Panc1 (cell line): ENCODE measurements around the gene FSIP2. TPM values are rescaled to one million over a fixed set of nuclear protein-coding genes. Genes with fewer than 3 reads are reported as not detected.

Experiments
- ATAC-seq: fragments of 200-7000 bp; cut with Tn5 transposase; 2 replicates; pipeline ENCODE4 v1.9.1; 2020; ENCODE audit warnings: mild to moderate bottlenecking, moderate library complexity
- BruUV-seq: library from RNA; stranded (reverse); fragments of 400-500 nt; replicated peaks from 2 replicates; lab custom pipeline; 2021; lab: Mats Ljungman, UMichigan
- CTCF ChIA-PET: fragments of 300-600 bp; sonication (Branson Sonifier 250); formaldehyde crosslinking; loops from one replicate; lab custom pipeline; 2022; ENCODE audit warnings: antibody characterized with exemption; lab: Charles Lee
- POLR2A ChIA-PET: fragments of 300-600 bp; sonication (Branson Sonifier 250); formaldehyde crosslinking; loops from one replicate; lab custom pipeline; 2022; ENCODE audit warnings: antibody characterized with exemption; lab: Charles Lee
- DNase-seq: peaks from one replicate; pipeline ENCODE4 v3.0.0-alpha.2; 2010; ENCODE audit warnings: low read depth, low spot score
- H3K27ac ChIP-seq: 2 replicates; pipeline ENCODE4 v1.5.1; 2011; ENCODE audit warnings: mild to moderate bottlenecking, low read length, inconsistent platforms
- H3K27me3 ChIP-seq: fragments of 200-500 bp; sonication (Bioruptor generic); 2 replicates; pipeline ENCODE4 v1.6.0; 2014; ENCODE audit warnings: low read length, inconsistent platforms; ENCODE audit not compliant: control insufficient read depth, insufficient read depth
- H3K36me3 ChIP-seq: fragments of 200-500 bp; sonication (Bioruptor generic); 2 replicates; pipeline ENCODE4 v1.5.1; 2014; ENCODE audit warnings: inconsistent platforms, mild to moderate bottlenecking, low read length, moderate library complexity; ENCODE audit not compliant: control insufficient read depth, insufficient read depth
- H3K4me1 ChIP-seq: 2 replicates; pipeline ENCODE4 v1.5.1; 2011; ENCODE audit warnings: inconsistent platforms, mild to moderate bottlenecking, low read length, moderate library complexity; ENCODE audit not compliant: control insufficient read depth, insufficient read depth
- H3K4me3 ChIP-seq, 2 experiments: 2 replicates each; pipeline ENCODE4 v1.5.1; 2011 to 2012; ENCODE audit warnings: low read depth in 2 of 2, low read length in 2 of 2, mild to moderate bottlenecking in 2 of 2, inconsistent platforms in 1 of 2, moderate library complexity in 1 of 2
- H3K9me3 ChIP-seq: fragments of 200-500 bp; sonication (Bioruptor generic); 2 replicates; pipeline ENCODE4 v1.5.1; 2014; ENCODE audit warnings: low read depth, mild to moderate bottlenecking, inconsistent platforms, low read length, moderate library complexity; ENCODE audit not compliant: control insufficient read depth, insufficient read depth
- POLR2AphosphoS5 ChIP-seq: IDR thresholded peaks from 2 replicates; pipeline ENCODE4 v1.6.1; 2012; ENCODE audit warnings: mild to moderate bottlenecking, low read depth, low read length, moderate library complexity
- SIN3A ChIP-seq: IDR thresholded peaks from 2 replicates; pipeline ENCODE4 v1.6.1; 2012; ENCODE audit warnings: low read depth, mild to moderate bottlenecking, low read length, moderate library complexity, borderline replicate concordance; ENCODE audit not compliant: insufficient read depth
- TCF7L2 ChIP-seq: IDR thresholded peaks from 2 replicates; pipeline ENCODE4 v1.6.1; 2011; ENCODE audit warnings: mild to moderate bottlenecking, low read depth, low read length, inconsistent platforms
- in situ Hi-C: cut with HindIII; loops from 2 replicates; pipeline ENCODE4 v1.10.0; 2016; ENCODE audit warnings: low sequenced_read_pairs, low pct_unique_long_range_greater_than_20kb
- intact Hi-C: fragments of 100-400 bp; cut with micrococcal nuclease; formaldehyde crosslinking; loops from one replicate; pipeline ENCODE4 v1.10.0; 2022; ENCODE audit not compliant: unreplicated experiment
- total RNA-seq: library from RNA; stranded (reverse); gene quantifications from one replicate; pipeline ENCODE4 v1.2.1, GENCODE V29; 2021; ENCODE audit not compliant: unreplicated experiment
- TF ChIP-seq, protein P1 (sequence below): fragments of 450-650 bp; IDR thresholded peaks from 2 replicates; pipeline ENCODE4 v1.5.1; 2017; ENCODE audit warnings: mild to moderate bottlenecking
- TF ChIP-seq, protein P2 (sequence below), 2 experiments: IDR thresholded peaks; 2 replicates each; pipeline ENCODE4 v1.6.1; 2011 to 2012; ENCODE audit warnings: low read depth in 2 of 2, control low read depth in 1 of 2, low read length in 1 of 2, mild to moderate bottlenecking in 1 of 2, moderate library complexity in 1 of 2; ENCODE audit not compliant: insufficient read depth in 1 of 2

Gene FSIP2
- total RNA-seq, 1 experiment from 2014 or later: 0.03 TPM

GRCh38 chr2:185734658-185735057, 3.9 kb upstream of the FSIP2 start:
- H3K27ac ChIP-seq: no peak overlapping the region
- ATAC-seq: no peak
- no TSS peak for BruUV-seq
- H3K36me3 ChIP-seq: no peaks in the 10 kb centered on the region
- no peaks in the 10 kb centered on the region for H3K27me3 ChIP-seq
- no peak overlapping the region for H3K4me3 ChIP-seq
- in situ Hi-C loops (no loop called here), intact Hi-C loops (loop anchor here (10.0 kb wide), 1 partner anchor 1120 kb away; no protein-coding TSS in a partner anchor)
- no peak for TF ChIP-seq POLR2AphosphoS5
- TF ChIP-seq, protein P1, sequence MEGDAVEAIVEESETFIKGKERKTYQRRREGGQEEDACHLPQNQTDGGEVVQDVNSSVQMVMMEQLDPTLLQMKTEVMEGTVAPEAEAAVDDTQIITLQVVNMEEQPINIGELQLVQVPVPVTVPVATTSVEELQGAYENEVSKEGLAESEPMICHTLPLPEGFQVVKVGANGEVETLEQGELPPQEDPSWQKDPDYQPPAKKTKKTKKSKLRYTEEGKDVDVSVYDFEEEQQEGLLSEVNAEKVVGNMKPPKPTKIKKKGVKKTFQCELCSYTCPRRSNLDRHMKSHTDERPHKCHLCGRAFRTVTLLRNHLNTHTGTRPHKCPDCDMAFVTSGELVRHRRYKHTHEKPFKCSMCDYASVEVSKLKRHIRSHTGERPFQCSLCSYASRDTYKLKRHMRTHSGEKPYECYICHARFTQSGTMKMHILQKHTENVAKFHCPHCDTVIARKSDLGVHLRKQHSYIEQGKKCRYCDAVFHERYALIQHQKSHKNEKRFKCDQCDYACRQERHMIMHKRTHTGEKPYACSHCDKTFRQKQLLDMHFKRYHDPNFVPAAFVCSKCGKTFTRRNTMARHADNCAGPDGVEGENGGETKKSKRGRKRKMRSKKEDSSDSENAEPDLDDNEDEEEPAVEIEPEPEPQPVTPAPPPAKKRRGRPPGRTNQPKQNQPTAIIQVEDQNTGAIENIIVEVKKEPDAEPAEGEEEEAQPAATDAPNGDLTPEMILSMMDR: no peak
- no peak for TF ChIP-seq SIN3A
- TF ChIP-seq, protein P2, sequence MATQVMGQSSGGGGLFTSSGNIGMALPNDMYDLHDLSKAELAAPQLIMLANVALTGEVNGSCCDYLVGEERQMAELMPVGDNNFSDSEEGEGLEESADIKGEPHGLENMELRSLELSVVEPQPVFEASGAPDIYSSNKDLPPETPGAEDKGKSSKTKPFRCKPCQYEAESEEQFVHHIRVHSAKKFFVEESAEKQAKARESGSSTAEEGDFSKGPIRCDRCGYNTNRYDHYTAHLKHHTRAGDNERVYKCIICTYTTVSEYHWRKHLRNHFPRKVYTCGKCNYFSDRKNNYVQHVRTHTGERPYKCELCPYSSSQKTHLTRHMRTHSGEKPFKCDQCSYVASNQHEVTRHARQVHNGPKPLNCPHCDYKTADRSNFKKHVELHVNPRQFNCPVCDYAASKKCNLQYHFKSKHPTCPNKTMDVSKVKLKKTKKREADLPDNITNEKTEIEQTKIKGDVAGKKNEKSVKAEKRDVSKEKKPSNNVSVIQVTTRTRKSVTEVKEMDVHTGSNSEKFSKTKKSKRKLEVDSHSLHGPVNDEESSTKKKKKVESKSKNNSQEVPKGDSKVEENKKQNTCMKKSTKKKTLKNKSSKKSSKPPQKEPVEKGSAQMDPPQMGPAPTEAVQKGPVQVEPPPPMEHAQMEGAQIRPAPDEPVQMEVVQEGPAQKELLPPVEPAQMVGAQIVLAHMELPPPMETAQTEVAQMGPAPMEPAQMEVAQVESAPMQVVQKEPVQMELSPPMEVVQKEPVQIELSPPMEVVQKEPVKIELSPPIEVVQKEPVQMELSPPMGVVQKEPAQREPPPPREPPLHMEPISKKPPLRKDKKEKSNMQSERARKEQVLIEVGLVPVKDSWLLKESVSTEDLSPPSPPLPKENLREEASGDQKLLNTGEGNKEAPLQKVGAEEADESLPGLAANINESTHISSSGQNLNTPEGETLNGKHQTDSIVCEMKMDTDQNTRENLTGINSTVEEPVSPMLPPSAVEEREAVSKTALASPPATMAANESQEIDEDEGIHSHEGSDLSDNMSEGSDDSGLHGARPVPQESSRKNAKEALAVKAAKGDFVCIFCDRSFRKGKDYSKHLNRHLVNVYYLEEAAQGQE (IDR thresholded peaks at IDR 0.05; ENCODE audit: insufficient read depth in 1 of 2, low read depth in 2 of 2, low read length in 1 of 2): no peak
- TF ChIP-seq TCF7L2: no peak
- no peaks in the 10 kb centered on the region for H3K9me3 ChIP-seq
- CTCF ChIA-PET: no interaction called here
- POLR2A ChIA-PET: no interaction called here
- no peak for DNase-seq
- H3K4me1 ChIP-seq: no peaks in the 10 kb centered on the region

- H3K36me3 ChIP-seq: no peaks in the 10 kb centered on the region
- in situ Hi-C loops: no loop called here
- H3K27ac ChIP-seq: no peak overlapping the region
- no peaks in the 10 kb centered on the region for H3K9me3 ChIP-seq
- CTCF ChIA-PET: no interaction called here
- intact Hi-C loops: loop anchor here (10.0 kb wide), 1 partner anchor 1121 kb away; no protein-coding TSS in a partner anchor
- no peak for TF ChIP-seq TCF7L2
- no peaks in the 10 kb centered on the region for H3K4me1 ChIP-seq
- H3K27me3 ChIP-seq: no peaks in the 10 kb centered on the region
- H3K4me3 ChIP-seq: no peak overlapping the region
- no peak for DNase-seq
- no TSS peak for BruUV-seq
- no peak for ATAC-seq
- POLR2A ChIA-PET: no interaction called here
Measured at GRCh38 chr2:185736210-185736609, 2.4 kb upstream of the FSIP2 start.
